Hematopoietic multipotent progenitor cell treated with erythropoietin and hydrocortisone succinate and interleukin-3 and kit ligand, for 15 days (in vitro differentiated cells): ENCODE data around the gene EPN2.

Source experiments
- DNase-seq: peaks from one replicate; pipeline ENCODE4 v3.0.0-alpha.2; 2015; ENCODE audit warnings: low spot score

The EPN2 gene

DNA sequence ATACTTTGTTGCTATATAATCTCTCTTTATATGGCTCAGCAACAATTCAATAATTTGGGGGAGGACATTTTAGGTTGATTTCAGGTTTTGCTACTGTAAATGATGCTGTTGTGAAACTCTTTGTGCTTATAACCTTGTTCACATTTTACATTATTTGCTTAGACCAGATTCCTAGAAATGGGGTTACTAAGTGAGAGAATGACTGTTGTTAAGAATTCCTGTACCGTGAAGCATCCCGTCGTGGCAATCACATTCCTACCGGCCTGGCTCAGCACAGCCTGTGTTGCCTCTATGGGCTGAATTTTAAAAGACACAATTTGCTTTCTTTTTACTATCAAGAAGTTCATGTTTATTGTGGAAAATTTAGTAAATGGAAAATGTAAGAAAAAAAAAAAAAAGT, 94.0 kb downstream of the EPN2 start:
- DNase-seq, result no peak

DNA sequence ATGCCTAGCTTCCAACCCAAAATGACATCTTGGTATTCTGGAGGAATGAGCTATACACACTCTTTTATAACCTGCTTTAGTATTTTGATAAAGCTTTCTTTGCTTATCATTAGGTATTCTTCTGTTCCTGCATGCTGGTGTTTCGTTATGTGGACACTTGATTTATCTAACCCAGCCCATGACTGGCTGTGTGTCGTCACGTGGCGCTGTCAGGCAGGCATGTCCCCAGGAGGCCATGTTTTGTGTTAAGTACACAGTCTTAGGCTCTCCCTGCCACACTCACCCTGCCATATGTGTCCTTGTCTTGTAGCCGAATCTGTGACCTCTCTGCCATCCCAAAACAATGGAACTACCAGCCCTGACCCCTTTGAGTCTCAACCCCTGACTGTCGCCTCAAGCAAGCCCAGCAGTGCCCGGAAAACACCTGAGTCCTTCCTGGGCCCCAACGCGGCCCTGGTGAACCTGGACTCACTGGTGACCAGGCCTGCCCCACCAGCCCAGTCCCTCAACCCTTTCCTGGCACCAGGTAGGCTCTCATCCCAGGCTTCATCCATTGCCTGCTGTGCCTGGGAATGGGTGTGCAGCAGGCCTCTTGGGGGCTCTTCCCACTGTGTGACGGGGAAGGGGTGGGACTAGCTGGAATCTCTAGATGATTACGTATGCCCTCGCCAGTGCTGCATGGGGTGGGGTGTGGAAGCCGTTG, 94.5 kb downstream of the EPN2 start:
- DNase-seq, result peak; percentile 40

DNA sequence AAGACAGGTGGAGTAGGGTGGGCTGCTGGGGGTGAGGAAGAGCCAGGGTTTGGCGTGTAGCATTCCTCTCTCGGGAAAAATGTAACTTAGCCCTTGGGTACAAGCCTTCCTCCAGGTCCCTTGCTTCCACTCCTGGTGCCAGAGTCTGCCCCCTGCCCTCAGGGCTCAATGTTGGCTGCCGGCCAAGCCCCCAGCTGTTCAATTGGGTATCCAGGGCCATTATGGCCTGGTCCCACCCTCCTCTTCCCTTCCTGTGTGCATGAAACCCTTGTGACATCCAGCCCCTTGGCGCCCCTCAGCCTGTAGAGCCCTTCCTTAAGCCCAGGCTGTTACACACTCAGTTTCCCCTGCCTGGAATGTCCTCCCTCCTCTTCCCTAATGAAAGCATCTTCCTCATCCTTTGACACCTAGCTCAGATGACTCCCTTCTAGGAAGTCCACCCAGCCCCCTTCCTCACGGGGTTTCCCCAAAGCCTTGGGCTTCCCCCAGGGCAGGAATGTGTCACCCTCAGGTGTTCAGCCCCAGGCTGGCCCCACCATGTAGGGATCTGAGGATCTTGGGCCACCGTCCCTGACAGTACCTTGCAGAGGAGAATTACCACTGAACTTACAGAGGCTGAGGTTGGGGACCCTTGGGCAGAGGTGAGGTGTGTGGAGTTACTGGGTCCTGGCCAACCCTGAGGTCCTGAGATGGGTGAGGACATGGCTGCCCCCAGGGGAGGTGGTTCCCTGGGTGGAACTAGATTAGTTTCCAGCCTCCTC, 95.4 kb downstream of the EPN2 start:
- DNase-seq, result no peak

DNA sequence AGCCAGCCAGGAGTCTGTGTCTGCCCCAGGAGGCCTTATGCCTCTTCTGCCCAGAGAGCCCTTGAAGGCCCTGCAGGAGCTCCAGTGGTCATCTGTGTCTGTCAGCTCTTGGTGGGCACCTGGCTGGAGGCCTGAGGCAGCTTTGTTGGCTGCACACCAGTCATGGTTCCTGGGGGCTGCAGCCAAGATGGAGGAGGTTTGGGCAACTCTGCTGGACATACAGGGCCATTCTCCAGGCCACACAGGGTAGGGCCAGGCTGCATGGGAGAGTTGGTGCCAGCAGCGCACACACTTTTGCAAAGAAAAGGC, 95.9 kb downstream of the EPN2 start:
- DNase-seq, result no peak

DNA sequence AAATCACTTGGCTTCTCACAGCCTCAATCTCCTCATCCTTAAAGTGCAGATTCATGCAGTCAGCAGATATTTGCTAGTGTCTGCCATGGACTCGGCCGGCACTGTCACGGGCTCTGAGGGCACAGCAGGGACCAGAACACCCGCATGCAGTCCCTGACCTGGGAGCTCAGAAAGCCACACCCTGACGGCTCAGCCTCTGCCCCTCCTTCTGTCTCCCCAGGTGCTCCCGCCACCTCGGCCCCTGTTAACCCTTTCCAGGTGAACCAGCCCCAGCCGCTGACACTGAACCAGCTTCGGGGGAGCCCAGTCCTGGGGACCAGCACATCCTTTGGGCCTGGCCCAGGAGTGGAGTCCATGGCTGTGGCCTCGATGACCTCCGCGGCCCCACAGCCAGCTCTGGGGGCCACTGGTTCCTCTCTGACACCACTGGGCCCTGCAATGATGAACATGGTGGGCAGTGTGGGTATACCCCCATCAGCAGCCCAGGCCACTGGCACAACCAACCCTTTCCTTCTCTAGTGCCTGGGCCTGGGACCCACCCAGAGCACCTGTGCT, 96.6 kb downstream of the EPN2 start:
- DNase-seq, result no peak

DNA sequence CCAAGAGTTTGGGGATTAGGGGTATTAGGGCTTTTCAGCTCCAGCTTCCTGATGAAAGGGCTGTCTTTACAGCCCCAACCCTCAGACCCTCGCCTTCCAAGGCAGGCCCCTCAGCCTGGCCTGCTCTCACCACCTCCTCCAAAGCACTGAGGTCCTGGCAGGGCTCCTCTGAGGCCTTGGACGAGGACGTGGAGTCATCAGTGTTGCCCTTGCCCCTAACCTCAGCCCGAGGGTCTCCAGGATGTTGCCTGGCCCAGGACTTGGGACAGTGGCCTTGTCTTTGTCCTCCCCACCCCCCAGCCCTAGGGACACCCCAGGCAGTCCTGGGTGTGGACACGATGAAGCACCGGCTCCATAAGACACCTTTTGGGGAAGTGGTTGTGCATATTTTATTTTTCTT, 97.2 kb downstream of the EPN2 start:
- no peak for DNase-seq

DNA sequence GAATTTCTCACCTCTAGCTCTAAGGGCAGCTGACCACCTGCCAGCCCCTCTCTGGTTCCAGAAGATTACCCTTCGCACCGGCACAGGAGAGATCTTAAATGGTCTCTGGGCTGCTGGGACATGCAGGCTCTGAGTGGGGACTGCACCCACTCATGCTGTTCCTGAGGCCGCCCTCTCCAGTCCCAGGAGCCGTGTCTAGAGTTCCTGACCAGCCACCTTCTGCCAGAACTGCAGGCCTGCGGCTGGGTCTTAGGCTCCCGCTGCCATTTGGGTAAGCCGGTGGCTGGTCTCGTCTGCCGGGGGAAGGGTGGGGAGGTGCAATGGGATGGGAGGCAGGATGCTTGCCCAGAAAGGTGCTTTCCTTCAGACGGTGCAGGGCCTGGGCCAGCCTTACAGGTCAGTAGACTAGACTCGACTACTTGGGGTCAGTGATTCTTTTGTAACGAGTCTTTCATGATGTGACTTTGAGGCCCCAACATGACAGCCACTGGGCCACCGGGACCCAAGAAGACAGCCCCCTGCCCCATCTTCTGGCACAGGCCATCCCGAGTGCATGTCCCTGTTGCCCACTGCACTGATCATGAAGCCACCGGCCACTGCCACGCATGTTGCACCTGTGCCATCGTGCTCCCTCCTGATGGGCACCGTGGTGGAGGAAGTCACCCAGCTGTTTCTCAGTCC, 98.9 kb downstream of the EPN2 start:
- DNase-seq, result no peak

DNA sequence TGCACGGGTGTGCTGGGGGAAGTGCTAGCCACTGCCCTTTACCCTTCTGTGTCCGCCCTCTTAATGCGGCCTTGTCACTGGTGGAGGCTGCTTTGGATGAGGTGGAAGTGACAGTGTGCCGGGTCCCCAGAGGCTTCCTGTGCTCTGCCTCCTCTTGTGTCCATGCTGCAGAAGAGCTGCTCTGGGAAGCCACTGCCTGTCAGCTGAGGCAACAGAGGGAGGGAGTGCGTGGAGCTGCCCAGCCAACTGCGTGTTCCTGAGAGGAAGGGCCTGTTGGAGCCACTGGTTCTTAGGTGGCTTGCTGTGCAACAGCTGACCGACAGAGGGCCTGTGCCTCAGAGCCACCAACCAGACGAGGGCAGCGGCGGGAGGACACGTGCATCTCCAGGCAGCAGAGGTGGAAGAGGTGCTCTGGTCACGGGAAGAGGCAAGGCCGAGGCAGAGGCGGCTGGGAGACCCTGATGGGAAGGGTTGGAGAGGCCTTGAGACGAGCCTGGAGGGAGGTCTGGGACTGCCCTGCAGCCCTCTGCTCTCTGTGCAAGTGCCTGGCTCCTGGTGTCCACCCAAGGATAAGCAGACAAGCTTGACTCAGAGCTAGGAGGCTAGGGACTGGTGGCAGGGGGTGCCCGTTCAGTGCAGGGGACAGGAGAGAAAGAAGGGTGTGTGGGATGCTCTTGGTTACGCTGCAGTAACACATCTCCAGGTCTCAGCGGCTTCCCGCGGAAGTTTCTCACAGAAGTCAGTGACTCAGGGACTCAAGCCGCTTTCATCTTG, 100.0 kb downstream of the EPN2 start:
- DNase-seq, result no peak

DNA sequence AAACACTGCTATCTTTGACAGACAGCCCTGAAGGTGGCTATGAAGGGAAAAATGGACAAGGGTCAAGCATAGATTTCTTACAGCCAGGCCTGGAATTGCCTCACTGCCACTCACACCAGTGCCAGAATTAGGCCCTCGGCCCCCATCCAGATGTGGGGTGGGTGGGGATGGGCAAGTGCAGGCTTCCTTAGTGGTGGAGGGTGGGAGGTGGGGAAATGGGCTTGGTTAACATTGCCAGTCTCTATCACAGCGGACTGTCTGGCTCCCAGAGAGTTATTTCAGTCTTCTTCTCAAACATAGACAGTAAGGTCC, 100.5 kb downstream of the EPN2 start:
- DNase-seq, result no peak

DNA sequence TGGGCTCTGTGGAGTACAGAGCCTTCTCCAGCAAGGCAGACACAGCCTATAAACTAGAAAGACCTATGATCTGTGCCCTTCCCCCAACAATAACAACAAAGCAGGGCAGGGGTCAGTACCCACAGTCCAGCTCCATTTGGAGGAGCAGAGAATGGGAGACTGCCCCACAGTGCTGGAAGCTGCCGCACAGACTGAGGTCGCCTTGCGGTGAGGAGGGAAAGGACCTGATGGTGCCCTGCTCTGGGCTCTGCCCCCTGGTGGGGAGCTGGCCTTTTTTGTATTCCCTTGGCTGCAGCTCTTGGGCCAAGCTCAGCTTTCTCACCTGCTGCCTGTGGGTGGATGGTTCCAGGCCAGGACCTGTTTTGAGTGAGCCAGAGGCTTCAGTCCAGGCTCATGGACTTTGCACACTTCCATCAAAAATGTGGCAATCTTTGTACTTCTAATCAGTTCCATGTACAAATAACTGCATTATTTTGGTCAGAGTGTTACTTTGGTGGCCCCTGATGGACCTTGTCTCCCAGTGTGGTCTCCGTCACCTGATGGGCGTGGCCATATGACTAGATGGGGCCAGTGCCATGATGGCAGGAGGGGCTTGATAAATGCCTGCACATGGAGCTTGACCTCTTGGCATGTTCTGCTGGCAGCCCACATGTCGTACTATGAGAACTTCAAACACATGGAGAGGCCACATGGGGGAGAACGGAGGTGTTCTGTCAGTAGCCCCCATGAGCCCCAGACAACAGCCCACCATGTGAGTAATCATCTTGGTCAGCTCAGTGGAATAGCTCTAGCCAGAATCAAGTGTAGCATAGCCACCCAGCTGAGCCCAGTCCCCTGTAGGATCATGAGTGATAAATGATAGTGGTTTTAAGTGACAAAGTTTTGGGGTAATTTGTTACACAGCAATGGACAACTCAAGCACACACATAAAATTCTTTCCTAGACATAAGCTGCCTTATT, 101.1 kb downstream of the EPN2 start:
- peak; percentile 80 for DNase-seq

DNA sequence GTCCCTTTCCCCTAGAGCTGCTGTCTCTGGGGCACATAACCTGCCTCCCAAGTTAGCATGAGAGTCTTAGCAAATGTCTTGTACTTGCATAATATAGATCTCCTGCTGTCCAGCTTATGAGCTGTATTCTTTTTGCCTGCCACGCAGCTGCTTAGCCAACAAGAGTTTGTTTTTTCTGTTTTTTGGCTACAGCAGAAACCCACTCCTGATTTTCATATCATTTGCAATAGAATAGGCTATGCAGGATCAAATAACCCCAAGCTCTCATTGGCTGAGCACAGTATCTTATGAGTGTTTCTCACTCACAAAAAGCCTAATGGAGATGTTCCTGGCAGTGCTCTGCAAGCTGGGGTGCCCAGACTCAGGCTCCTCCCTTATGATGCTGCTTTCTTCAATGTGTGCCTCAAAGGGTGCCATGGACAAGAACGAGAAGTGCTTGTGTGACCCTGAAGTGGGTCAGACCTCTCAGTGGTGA, 102.2 kb downstream of the EPN2 start:
- no peak for DNase-seq

DNA sequence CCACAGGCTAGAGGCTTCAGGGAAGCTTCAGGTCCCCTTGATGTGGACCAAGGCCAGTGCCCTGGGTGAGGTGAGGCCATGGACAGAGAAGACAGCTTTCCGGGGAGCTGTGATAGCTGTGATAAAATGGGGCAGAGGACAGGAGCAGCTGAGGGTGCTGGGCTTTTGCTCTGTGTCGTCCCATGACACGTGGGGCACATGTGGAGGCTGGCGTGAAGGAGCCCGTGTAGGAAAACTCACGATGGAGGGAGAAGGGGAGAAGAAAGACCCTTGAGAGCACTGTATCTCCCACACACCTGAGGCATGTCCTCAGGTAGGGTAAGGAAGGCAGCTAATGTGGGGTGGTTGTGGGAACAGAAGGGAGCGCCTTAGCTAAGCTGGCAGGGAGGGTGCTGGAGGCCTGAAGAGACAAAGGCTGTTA, 104.1 kb downstream of the EPN2 start:
- no peak for DNase-seq

DNA sequence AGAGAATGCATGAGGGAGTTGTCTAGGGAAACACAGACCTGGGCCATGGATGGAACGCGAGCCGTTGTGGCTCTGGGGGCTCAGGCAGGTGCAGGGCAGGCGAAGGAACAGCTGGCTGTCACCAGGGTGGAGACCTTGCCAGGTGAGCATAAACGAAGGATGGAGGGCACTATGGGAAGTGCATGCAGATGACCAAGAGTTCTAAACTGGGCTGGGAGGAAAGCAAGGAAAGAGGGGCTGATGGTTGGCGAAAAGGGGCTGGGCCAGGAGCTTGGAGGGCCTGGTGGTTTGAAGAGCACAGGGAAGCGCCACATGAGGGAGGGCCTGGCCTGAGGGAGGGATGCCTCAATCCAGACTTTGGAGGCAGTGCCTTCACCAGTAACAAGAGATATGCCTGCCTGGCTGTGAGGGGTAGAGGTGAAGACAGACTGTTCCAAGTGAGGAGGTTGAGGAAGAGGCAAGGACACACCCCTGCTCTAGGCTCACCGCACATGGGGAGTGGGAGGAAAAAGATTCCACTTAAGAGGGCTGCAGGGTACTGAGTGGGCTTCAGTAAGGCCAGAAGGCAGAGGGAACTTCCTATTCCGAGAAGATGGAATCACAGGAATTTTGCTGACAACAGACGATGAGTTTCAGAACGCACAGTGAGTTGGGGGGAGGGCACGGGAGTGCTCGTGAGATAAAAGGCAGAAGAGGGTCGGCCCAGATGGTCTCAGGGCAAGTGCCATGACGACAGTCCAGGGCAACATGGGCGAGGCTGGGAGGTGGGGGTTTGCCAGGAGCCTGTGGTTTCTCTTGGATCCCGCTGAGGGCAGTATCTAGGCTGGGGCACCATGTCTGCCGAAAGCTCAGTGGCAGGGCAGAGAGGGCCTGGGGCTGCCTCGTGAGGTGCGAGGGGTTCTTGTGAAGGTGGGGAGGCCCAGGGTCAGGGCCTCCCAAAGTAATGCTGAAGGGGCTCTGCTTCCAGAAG, 104.8 kb downstream of the EPN2 start:
- DNase-seq, result peak; percentile 36

DNA sequence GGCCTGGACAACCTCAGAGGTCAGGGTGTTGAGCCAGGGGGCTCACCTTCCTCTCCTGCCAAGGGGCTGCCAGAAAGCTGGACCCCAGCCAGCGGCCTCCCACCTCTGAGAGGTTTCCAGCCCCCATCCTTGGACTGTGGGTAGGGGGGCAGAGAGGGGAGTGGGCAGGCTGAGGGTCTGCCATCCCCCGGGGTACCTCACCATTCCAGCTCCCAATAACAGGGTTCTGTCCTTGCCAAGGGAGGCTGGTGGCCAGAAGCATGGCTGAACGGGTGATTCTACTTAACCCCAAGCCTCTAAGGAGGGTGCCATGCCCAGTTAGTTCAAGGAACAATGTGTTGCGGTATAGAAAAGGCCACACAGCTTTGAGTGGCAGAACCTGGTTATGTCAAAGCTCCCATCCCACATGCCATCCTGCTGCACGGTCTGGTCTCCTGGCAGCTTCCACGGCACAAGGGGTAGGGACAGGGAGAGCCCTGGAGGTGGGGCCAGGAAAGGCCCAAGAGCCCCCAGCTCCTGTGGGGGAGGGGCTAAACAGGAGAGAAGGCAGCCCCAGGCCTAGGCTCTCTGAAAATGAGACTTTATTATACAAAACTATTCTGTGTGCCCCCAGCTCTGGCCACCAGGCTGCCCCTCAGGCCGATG, 105.6 kb downstream of the EPN2 start:
- no peak for DNase-seq

DNA sequence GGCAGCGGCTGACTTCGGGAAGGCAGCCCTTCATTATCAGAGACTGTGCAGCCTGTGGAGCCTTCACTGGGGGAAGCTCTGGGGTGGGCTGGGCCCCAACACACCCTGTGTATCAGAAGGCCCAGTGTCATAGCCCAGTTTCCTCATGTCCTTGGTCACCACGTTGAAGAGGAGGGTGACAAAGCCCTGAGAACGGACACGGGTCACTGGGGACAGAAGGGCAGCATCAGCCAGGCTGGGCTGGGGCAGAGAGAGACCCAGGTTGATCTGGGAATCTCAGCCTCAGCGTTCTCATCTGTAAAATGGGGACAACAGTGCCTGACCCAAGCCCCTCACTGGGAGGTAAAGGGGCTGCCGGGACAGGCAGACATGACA, 106.1 kb downstream of the EPN2 start:
- DNase-seq, result peak; percentile 73

DNA sequence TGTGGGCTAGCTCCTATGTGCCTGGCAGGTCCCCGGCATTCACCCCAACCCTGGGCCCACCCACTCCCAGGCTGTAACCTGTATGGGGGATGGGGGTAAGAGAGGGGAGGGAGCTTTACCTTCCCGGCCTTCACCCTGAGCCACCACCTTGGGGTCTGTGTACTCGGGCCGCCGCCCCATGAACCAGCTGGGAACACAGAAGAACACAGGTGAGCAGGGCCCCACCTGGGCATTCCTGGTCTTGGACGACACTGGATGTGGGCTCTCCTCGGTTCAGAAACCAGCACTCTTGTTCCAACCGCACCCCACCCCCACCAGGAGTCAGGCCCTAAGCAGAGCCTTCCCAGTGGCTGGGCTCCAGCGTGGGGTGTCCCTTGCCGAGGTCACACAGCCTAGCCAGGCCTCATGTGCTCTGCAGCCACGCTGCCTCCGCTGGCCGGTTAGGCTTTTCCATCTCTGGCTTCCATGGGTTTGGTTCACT, 106.5 kb downstream of the EPN2 start:
- no peak for DNase-seq

DNA sequence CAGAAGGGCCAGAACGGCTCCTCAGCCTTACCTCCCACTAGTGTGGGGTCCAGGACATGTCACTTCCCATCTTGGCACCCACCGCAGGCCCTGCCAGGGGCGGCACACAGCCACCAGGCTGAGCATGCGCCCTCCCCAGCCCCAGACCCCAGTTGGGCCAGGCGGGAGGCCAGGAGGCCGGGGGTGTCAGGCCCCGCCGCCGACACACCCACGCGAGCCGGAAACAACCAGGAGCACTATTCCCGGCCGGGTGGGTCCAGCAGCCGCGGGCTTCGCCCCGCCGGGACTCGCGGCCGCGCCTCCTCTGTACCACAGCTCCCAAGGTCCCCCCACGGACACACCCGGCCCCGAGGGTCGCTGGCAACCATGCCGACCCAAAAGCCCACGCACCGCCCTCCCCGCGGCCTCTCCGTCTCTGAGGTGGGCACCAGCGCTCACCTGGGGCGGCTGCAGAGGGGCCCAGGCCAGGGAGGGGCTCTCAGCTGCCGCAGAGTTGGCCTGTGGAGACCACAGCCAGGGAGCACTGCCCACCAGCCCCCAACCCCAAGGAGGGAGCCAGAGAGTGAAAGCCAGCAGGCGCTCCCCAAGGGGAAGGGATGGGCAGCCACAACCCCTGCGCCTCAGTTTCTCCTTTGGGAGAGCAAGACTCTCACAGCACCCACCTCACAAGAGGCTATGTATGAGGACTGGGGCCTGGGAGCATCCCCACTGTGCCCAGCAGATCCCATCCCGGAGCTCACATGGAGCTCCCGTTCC, 107.3 kb downstream of the EPN2 start:
- no peak for DNase-seq

DNA sequence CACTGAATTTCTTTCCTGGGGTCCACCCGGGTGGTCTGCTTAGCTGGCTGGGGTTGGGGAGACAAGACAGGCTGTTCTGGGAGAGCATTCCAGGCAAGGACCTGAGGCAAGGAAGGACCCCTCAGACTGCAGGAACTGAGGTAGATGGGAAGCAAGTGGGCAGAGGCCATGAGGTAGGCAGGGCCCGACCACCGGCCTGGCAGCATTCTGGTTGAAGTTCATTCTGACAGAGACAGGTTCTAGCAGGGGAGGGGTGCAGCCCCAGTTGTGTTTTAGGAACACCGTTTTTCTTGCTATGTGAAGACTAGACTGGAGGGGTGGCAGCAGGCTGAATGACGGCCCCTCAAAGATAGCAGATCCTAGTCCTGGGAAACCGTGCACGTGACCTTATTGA, 107.9 kb downstream of the EPN2 start:
- DNase-seq, result no peak
